ENCODE measurements around the gene IFNL1.
"Not testable (repeated sequence)": the region's sequence is repeated elsewhere in the genome, so short reads cannot be mapped to it uniquely, and the experiment has no call there.

The IFNL1 gene

GRCh38 chr19:39261704-39262103 is 34.5 kb upstream of the IFNL1 start:
- Mint-ChIP-seq H3K4me3 (no peak overlapping the region), H3K9me3 (peaks cover 2% of the 10 kb centered on the region), H3K27me3 (ENCODE audit: low read depth) (peaks cover 78% of the 10 kb centered on the region), H3K36me3 (ENCODE audit: low read depth) (no peaks in the 10 kb centered on the region), H3K4me1 (peaks cover 5% of the 10 kb centered on the region), H3K27ac (no peak overlapping the region)
- TF ChIP-seq CTCF (IDR thresholded peaks at IDR 0.05; ENCODE audit: unreplicated experiment in 3 of 3): no peak

- H3K27ac Mint-ChIP-seq: no peak overlapping the region
- H3K4me3 Mint-ChIP-seq: no peak overlapping the region
- peaks cover 5% of the 10 kb centered on the region for H3K4me1 Mint-ChIP-seq
- no peaks in the 10 kb centered on the region for H3K36me3 Mint-ChIP-seq (ENCODE audit: low read depth)
- TF ChIP-seq CTCF (IDR thresholded peaks at IDR 0.05; ENCODE audit: unreplicated experiment in 3 of 3): no peak
- H3K9me3 Mint-ChIP-seq: no peaks in the 10 kb centered on the region
- H3K27me3 Mint-ChIP-seq (ENCODE audit: low read depth): peaks cover 79% of the 10 kb centered on the region
These were observed 33.7 kb upstream of the IFNL1 start for GRCh38 chr19:39262496-39262895.

GRCh38 chr19:39263912-39264305 is 32.3 kb upstream of the IFNL1 start:
- no peaks in the 10 kb centered on the region for H3K9me3 Mint-ChIP-seq
- peaks cover 5% of the 10 kb centered on the region for H3K4me1 Mint-ChIP-seq
- H3K4me3 Mint-ChIP-seq: peak overlapping the region in 1 of 3 experiments; percentile 2
- H3K27ac Mint-ChIP-seq: no peak overlapping the region
- H3K36me3 Mint-ChIP-seq (ENCODE audit: low read depth): no peaks in the 10 kb centered on the region
- peaks cover 83% of the 10 kb centered on the region for H3K27me3 Mint-ChIP-seq (ENCODE audit: low read depth)
- no peak for TF ChIP-seq CTCF (IDR thresholded peaks at IDR 0.05; ENCODE audit: unreplicated experiment in 3 of 3)

- Mint-ChIP-seq H3K4me3 (peak overlapping the region in 1 of 3 experiments; percentile 32), H3K9me3 (no peaks in the 10 kb centered on the region), H3K27ac (no peak overlapping the region), H3K4me1 (peaks cover 5% of the 10 kb centered on the region), H3K36me3 (ENCODE audit: low read depth) (no peaks in the 10 kb centered on the region), H3K27me3 (ENCODE audit: low read depth) (peaks cover 78% of the 10 kb centered on the region)
- no peak for TF ChIP-seq CTCF (IDR thresholded peaks at IDR 0.05; ENCODE audit: unreplicated experiment in 3 of 3)
These were observed 31.6 kb upstream of the IFNL1 start for GRCh38 chr19:39264306-39265290.

- Mint-ChIP-seq H3K27ac (no peak overlapping the region), H3K4me1 (peaks cover 5% of the 10 kb centered on the region), H3K9me3 (no peaks in the 10 kb centered on the region), H3K4me3 (peak overlapping the region in 1 of 3 experiments; percentile 6), H3K36me3 (ENCODE audit: low read depth) (no peaks in the 10 kb centered on the region), H3K27me3 (ENCODE audit: low read depth) (peaks cover 74% of the 10 kb centered on the region)
- no peak for TF ChIP-seq CTCF (IDR thresholded peaks at IDR 0.05; ENCODE audit: unreplicated experiment in 3 of 3)
These were observed 30.8 kb upstream of the IFNL1 start for GRCh38 chr19:39265321-39265916.

- not testable (repeated sequence) for H3K4me1 Mint-ChIP-seq; H3K4me3 Mint-ChIP-seq; H3K27ac Mint-ChIP-seq; H3K36me3 Mint-ChIP-seq (ENCODE audit: low read depth); H3K9me3 Mint-ChIP-seq
- peaks cover 52% of the 10 kb centered on the region for H3K27me3 Mint-ChIP-seq (ENCODE audit: low read depth)
These were observed 28.1 kb upstream of the IFNL1 start, which contains the start of gene IFNL2 for GRCh38 chr19:39268085-39268484. TSS of gene IFNL2 (plus strand) at chr19:39268396. CDS start at chr19:39268569, 173 bp downstream.

GRCh38 chr19:39268531-39269223 is 27.5 kb upstream of the IFNL1 start:
- H3K27me3 Mint-ChIP-seq (ENCODE audit: low read depth): peaks cover 46% of the 10 kb centered on the region
- H3K9me3 Mint-ChIP-seq; H3K36me3 Mint-ChIP-seq (ENCODE audit: low read depth); H3K27ac Mint-ChIP-seq; H3K4me3 Mint-ChIP-seq; H3K4me1 Mint-ChIP-seq: not testable (repeated sequence)

GRCh38 chr19:39269369-39269768 is 26.8 kb upstream of the IFNL1 start:
- H3K4me1 Mint-ChIP-seq; H3K36me3 Mint-ChIP-seq (ENCODE audit: low read depth); H3K9me3 Mint-ChIP-seq; H3K27ac Mint-ChIP-seq; H3K4me3 Mint-ChIP-seq: not testable (repeated sequence)
- peaks cover 41% of the 10 kb centered on the region for H3K27me3 Mint-ChIP-seq (ENCODE audit: low read depth)

Measured in nephron (organoid).